K562 (cell line): Measurements from ENCODE around the gene SIGLEC9. TPM values are rescaled to one million over a fixed set of nuclear protein-coding genes. Genes with fewer than 3 reads are reported as not detected.

Experiments used
- ATAC-seq: fragments of 200-7000 bp; cut with Tn5 transposase; 3 replicates; pipeline ENCODE4 v1.9.1; 2020; ENCODE audit warnings: moderate library complexity
- BruUV-seq: library from RNA; stranded (reverse); fragments of 400-500 nt; replicated peaks from 2 replicates; lab custom pipeline; 2021; lab: Mats Ljungman, UMichigan
- CTCF ChIA-PET: fragments of 300-600 bp; formaldehyde crosslinking; extraction: SDS; loops from one replicate; lab custom pipeline; 2021; ENCODE audit warnings: low intra/inter-chr PET ratio; lab: Yijun Ruan, JAX
- POLR2A ChIA-PET: fragments of 300-600, 350-650 bp; sonication (Branson Sonifier 250); formaldehyde crosslinking; extraction: SDS; loops from one replicate; lab custom pipeline; 2021; ENCODE audit warnings: antibody characterized with exemption, inconsistent platforms; lab: Yijun Ruan, JAX
- DNase-seq, 4 experiments: peaks; one replicate each; pipeline versions ENCODE4 v3.0.0 to v3.0.0-alpha.2; 2011 to 2018; ENCODE audit warnings: low spot score in 3 of 4, mixed read lengths in 3 of 4; ENCODE audit errors: extremely low read depth in 1 of 4
- FAIRE-seq: peaks from 2 replicates; lab custom pipeline; 2011; peaks lifted over from hg19 to GRCh38; lab: Jason Lieb, UNC
- H2AFZ ChIP-seq: 2 replicates; pipeline ENCODE4 v1.6.0; 2011; ENCODE audit warnings: low read depth, low read length, control low read depth, inconsistent platforms
- H3K27ac ChIP-seq: fragments of 200-600 bp; 3 replicates; pipeline ENCODE4 v1.8.0; 2011; ENCODE audit warnings: low read depth, mild to moderate bottlenecking, control low read depth, inconsistent platforms, low read length, moderate library complexity, mixed read lengths; ENCODE audit errors: extremely low read depth
- H3K27me3 ChIP-seq, 2 experiments: fragments of 300-600 bp in 1 of 2; 2 replicates in 1 of 2; 3 replicates in 1 of 2; pipeline versions ENCODE4 v1.6.0 to v1.8.0; 2011; ENCODE audit warnings: inconsistent platforms in 2 of 2, low read length in 2 of 2, mild to moderate bottlenecking in 1 of 2, mixed read lengths in 1 of 2, moderate library complexity in 1 of 2; ENCODE audit not compliant: control insufficient read depth in 2 of 2, insufficient read depth in 2 of 2
- H3K36me3 ChIP-seq: fragments of 300-600 bp; 3 replicates; pipeline ENCODE4 v1.8.0; 2011; ENCODE audit warnings: mild to moderate bottlenecking, low read length, inconsistent platforms; ENCODE audit not compliant: control insufficient read depth, insufficient read depth
- H3K4me1 ChIP-seq, 2 experiments: fragments of 200-600 bp in 1 of 2; replicated peaks in 1 of 2; 2 replicates in 1 of 2; 3 replicates in 1 of 2; pipeline versions ENCODE4 v1.5.1 to v1.8.0; 2011; ENCODE audit warnings: inconsistent platforms in 2 of 2, low read length in 2 of 2, mild to moderate bottlenecking in 1 of 2, mixed read lengths in 1 of 2, moderate library complexity in 1 of 2; ENCODE audit not compliant: control insufficient read depth in 2 of 2, insufficient read depth in 2 of 2
- H3K4me2 ChIP-seq: 2 replicates; pipeline ENCODE4 v1.6.1; 2011; ENCODE audit warnings: low read length, control low read depth, inconsistent platforms, mixed read lengths; ENCODE audit not compliant: insufficient read depth
- H3K4me3 ChIP-seq: fragments of 200-600 bp; sonication (generic), shearing (Covaris generic); 2 replicates; pipeline ENCODE4 v1.5.1; 2016; ENCODE audit warnings: control low read depth, inconsistent platforms
- H3K79me2 ChIP-seq: fragments of 200-600 bp; 3 replicates; pipeline ENCODE4 v1.8.0; 2011; ENCODE audit warnings: low read length, inconsistent platforms; ENCODE audit not compliant: control insufficient read depth, insufficient read depth
- H3K9ac ChIP-seq, 2 experiments: 2 replicates each; pipeline versions ENCODE4 v1.6.0 to v1.6.1; 2011; ENCODE audit warnings: low read depth in 2 of 2, low read length in 2 of 2, control low read depth in 1 of 2, inconsistent platforms in 1 of 2, mild to moderate bottlenecking in 1 of 2, mixed read lengths in 1 of 2; ENCODE audit not compliant: insufficient read depth in 1 of 2
- H3K9me1 ChIP-seq: one replicate; pipeline ENCODE4 v1.6.0; 2011; ENCODE audit warnings: inconsistent platforms, mild to moderate bottlenecking, low read length, moderate library complexity; ENCODE audit not compliant: control insufficient read depth, insufficient read depth
- H3K9me3 ChIP-seq: replicated peaks from 2 replicates; pipeline ENCODE4 v1.5.1; 2011; ENCODE audit warnings: low read depth, low read length, inconsistent platforms; ENCODE audit not compliant: control insufficient read depth, insufficient read depth
- H4K20me1 ChIP-seq: replicated peaks from 2 replicates; pipeline ENCODE4 v1.6.1; 2011; ENCODE audit warnings: low read length, inconsistent platforms, mixed read lengths; ENCODE audit not compliant: control insufficient read depth, insufficient read depth
- ADNP ChIP-seq: fragments of 200-800 bp; sonication (Bioruptor generic); IDR thresholded peaks from 2 replicates; pipeline ENCODE4 v1.6.1; 2016; ENCODE audit warnings: missing genetic modification characterization, missing compliant biosample characterization
- MIER1 ChIP-seq: fragments of 450-650 bp; IDR thresholded peaks from 2 replicates; pipeline ENCODE4 v1.6.1; 2016; ENCODE audit warnings: antibody characterized with exemption, mild to moderate bottlenecking, low read depth
- NBN ChIP-seq: fragments of 450-650 bp; IDR thresholded peaks from 2 replicates; pipeline ENCODE4 v1.6.1; 2016; ENCODE audit warnings: low read depth, mild to moderate bottlenecking
- SNIP1 ChIP-seq: fragments of 450-650 bp; IDR thresholded peaks from 2 replicates; pipeline ENCODE4 v1.7.1; 2017; ENCODE audit warnings: low read depth, mild to moderate bottlenecking
- TAF9B ChIP-seq: fragments of 450-650 bp; IDR thresholded peaks from 2 replicates; pipeline ENCODE4 v1.6.1; 2018; ENCODE audit warnings: mild to moderate bottlenecking; ENCODE audit not compliant: partially characterized antibody
- TSHZ1 ChIP-seq: fragments of 250-450 bp; sonication (Bioruptor Pico); IDR thresholded peaks from 2 replicates; pipeline ENCODE4 v1.4.0; 2020; ENCODE audit warnings: mild to moderate bottlenecking, moderate library complexity
- ZNF263 ChIP-seq: sonication (generic); formaldehyde crosslinking; IDR thresholded peaks from 2 replicates; pipeline ENCODE4 v1.8.0; 2022; ENCODE audit warnings: mild to moderate bottlenecking, missing genetic modification reagents, borderline replicate concordance
- ZNF408 ChIP-seq: fragments of 250-450 bp; sonication (Bioruptor Pico); IDR thresholded peaks from 2 replicates; pipeline ENCODE4 v1.4.0; 2020; ENCODE audit warnings: low read depth, mild to moderate bottlenecking, moderate library complexity
- whole genome bisulfite sequencing: fragments of 100-300 bp; shearing (Covaris generic); methylation state at CpG from one replicate; pipeline ENCODE4 v1.1.6; 2016; ENCODE audit warnings: low coverage, mixed read lengths; ENCODE audit not compliant: insufficient coverage; ENCODE audit errors: missing lambda C conversion rate; 5-methylcytosine and 5-hydroxymethylcytosine counted together
- in situ Hi-C: fragments of 300-500 bp; cut with MboI; formaldehyde crosslinking; loops from 4 replicates; pipeline ENCODE4 v1.15.0; 2018; ENCODE audit warnings: inconsistent platforms, mixed read lengths
- intact Hi-C: fragments of 100-400 bp; cut with micrococcal nuclease; formaldehyde crosslinking; loops from 2 replicates; pipeline ENCODE4 v1.14.2; 2022
- polyA plus RNA-seq, 8 experiments: library from polyadenylated mRNA; depleted of rRNA in 4 of 8; stranded (reverse) in 5 of 8; unstranded in 3 of 8; fragments of >200 nt; fragmentation: Nextera tagmentation in 2 of 8; fragmentation: Illumina TruSeq in 1 of 8; extraction: Ambion mirVana in 2 of 8; extraction: Trizol in 1 of 8; gene quantifications; 2 replicates each; pipeline versions ENCODE4 v1.2.1 to v1.2.3, GENCODE V29; 2011 to 2014; ENCODE audit warnings: inconsistent platforms in 1 of 8, missing spikeins in 1 of 8
- total RNA-seq, 7 experiments: library from RNA; depleted of rRNA in 6 of 7; stranded (reverse); fragments of >200 nt in 6 of 7; fragmentation: Illumina TruSeq in 2 of 7; extraction: Trizol in 2 of 7; gene quantifications; 2 replicates each; pipeline versions ENCODE4 v1.2.1 to v1.2.3, GENCODE V29; 2011 to 2021; ENCODE audit warnings: low replicate concordance in 1 of 7

Gene SIGLEC9
- total and polyA plus RNA-seq, 9 of the 15 experiments (the other 6 are each of a cell fraction or from before 2014, with no cell fraction given) = 0.09 to 0.34 (median 0.22) TPM; not detected in 4

GRCh38 chr19:51143486-51143885 is 18.8 kb downstream of the SIGLEC9 start:
- H3K27ac ChIP-seq = no peak overlapping the region
- no peaks in the 10 kb centered on the region for H3K9me1 ChIP-seq
- H3K36me3 ChIP-seq = no peaks in the 10 kb centered on the region
- in situ Hi-C loops (no loop called here), intact Hi-C loops (no loop called here)
- ChIA-PET CTCF (no interaction called here), POLR2A (no interaction called here)
- no peaks in the 10 kb centered on the region for H3K9me3 ChIP-seq
- no peak overlapping the region for H2AFZ ChIP-seq
- peaks cover 11 to 54% of the 10 kb centered on the region in 2 experiments; a peak in 4 of 5 replicates for H3K27me3 ChIP-seq
- TF ChIP-seq MIER1 = no peak
- no peak for TF ChIP-seq ZNF408
- no peak for TF ChIP-seq TAF9B
- no peak for TF ChIP-seq ADNP
- TF ChIP-seq NBN = no peak
- TF ChIP-seq SNIP1 = no peak
- H3K4me3 ChIP-seq = no peak overlapping the region
- FAIRE-seq (no peak), ATAC-seq (no peak), DNase-seq (no peak)
- 0% methylated on average over 3 of the region's 5 CpGs for WGBS
- H3K4me1 ChIP-seq = peaks cover 2 to 4% of the 10 kb centered on the region in 2 experiments; a peak in 3 of 5 replicates
- H3K4me2 ChIP-seq = no peak overlapping the region
- no peaks in the 10 kb centered on the region for H3K79me2 ChIP-seq
- H3K9ac ChIP-seq = no peak overlapping the region; a peak in 1 of 4 replicates
- no TSS peak for BruUV-seq
- H4K20me1 ChIP-seq = peaks cover 4% of the 10 kb centered on the region; the same call in 1 of the 2 replicates

- Histone ChIP-seq H3K9ac (no peak overlapping the region), H3K9me3 (no peaks in the 10 kb centered on the region), H3K4me1 (peaks cover 2 to 4% of the 10 kb centered on the region in 2 experiments; a peak in 3 of 5 replicates), H3K27ac (no peak overlapping the region), H3K9me1 (no peaks in the 10 kb centered on the region), H3K4me2 (no peak overlapping the region), H3K79me2 (no peaks in the 10 kb centered on the region), H3K36me3 (no peaks in the 10 kb centered on the region), H3K4me3 (no peak overlapping the region), H2AFZ (no peak overlapping the region), H3K27me3 (peaks cover 11 to 50% of the 10 kb centered on the region in 2 experiments; a peak in 4 of 5 replicates), H4K20me1 (peaks cover 4% of the 10 kb centered on the region; the same call in 1 of the 2 replicates)
- DNase-seq (no peak), FAIRE-seq (no peak), ATAC-seq (no peak)
- in situ Hi-C loops (no loop called here), intact Hi-C loops (no loop called here)
- WGBS = 4% methylated on average over 9 of the region's 11 CpGs
- ChIA-PET CTCF (no interaction called here), POLR2A (no interaction called here)
- no TSS peak for BruUV-seq
- 0 out of 2 replicates have a peak, but pooled peaks have one; percentile 22 for TF ChIP-seq ZNF263
- no peak for TF ChIP-seq TSHZ1 (CRISPR knock-in tag)
Measured at GRCh38 chr19:51144482-51145045, 19.9 kb downstream of the SIGLEC9 start.
